Measurements from ENCODE around the gene MED29.

DNA sequence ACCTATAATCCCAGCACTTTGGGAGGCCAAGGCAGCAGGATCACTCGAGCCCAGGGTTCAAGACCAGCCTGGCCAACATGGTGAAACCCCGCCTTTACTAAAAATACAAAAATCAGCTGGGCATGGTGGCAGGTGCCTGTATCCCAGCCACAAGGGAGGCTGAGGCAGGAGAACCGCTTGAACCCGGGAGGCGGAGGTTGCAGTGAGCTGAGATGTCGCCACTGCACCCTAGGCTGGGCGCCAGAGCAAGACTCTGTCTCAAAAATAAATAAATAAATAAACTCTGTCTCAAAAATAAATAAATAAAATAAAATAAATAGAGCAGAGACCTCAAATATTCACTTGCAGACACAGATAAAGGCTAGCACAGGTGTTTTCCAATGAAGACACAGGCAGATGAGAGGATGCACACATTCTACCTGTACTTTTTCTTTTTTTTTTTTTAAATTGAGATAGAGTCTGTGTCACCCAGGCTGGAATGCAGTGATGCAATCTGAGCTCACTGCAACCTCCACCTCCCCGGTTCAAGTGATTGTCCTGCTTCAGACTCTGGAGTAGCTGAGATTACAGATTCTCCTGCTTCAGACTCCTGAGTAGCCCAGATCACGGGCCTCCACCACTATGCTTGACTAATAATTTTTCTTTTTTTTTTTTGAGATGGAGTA, 47.2 kb downstream of the MED29 start:
- TF ChIP-seq EP300 (IDR thresholded peaks at IDR 0.05): no peak
- TF ChIP-seq, protein P1, sequence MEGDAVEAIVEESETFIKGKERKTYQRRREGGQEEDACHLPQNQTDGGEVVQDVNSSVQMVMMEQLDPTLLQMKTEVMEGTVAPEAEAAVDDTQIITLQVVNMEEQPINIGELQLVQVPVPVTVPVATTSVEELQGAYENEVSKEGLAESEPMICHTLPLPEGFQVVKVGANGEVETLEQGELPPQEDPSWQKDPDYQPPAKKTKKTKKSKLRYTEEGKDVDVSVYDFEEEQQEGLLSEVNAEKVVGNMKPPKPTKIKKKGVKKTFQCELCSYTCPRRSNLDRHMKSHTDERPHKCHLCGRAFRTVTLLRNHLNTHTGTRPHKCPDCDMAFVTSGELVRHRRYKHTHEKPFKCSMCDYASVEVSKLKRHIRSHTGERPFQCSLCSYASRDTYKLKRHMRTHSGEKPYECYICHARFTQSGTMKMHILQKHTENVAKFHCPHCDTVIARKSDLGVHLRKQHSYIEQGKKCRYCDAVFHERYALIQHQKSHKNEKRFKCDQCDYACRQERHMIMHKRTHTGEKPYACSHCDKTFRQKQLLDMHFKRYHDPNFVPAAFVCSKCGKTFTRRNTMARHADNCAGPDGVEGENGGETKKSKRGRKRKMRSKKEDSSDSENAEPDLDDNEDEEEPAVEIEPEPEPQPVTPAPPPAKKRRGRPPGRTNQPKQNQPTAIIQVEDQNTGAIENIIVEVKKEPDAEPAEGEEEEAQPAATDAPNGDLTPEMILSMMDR (IDR thresholded peaks at IDR 0.05): no peak

Data from stomach (tissue), 4 donors.